GM19238 (cell line): ENCODE measurements around the gene UBAC2.

Source experiments
- DNase-seq: peaks from one replicate; pipeline ENCODE4 v3.0.0; 2011; ENCODE audit warnings: low spot score; ENCODE audit not compliant: insufficient read length

The UBAC2 gene

GRCh38 chr13:99294198-99294597 lies 93.5 kb downstream of the UBAC2 start:
- DNase-seq: no peak

DNA sequence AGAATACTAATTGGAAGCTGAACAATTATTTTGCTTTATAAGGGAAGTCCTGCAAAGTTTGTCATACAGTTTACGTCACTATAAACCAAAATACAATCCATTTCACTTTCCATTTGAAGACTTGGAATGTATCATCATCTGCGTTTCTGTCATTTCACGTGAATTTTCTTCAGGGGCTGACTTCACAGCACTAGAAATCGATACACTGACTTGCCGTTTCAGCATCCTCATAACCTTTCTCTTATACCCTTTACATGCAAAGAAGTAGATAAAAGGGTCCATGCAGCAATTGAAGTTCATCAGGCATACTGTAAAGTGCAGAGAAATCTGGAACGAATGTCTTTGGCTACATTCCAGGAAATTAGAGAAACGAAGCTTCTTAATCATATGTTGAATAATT lies 94.3 kb downstream of the UBAC2 start:
- DNase-seq: no peak

DNA sequence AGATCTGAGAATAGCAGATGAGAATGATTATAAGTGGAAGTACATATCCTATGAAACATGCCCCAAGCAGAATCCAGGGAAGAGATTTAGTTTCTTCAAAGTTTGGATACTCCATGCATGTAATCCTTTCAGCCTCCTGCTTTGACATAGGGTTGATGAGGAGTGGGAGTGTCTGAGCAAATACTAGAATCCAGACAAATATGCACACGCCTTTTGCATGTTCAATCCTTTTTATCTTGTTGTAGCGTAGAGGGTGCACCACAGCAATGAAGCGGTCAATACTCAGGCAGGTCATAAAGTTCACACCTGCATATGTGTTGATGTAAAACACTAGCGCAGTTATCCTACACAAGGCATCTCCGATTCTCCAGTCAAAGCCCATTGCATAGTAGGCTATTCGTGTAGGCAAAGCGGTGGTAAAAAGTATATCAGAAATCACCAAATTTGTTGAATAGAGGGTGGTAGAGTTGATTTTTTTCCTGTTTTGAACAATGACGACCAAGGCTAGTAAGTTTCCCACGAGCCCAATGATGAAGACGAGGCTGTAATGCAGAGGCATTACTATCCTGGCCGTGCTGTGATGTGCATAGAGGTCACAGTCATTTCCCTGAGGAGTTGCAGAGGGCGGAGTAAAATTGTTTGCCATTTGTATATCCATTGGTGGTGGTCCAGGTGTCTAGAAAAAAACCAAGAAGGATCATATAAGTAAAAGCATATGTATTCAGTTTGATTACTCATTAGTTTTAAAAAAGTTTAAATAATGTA lies 95.0 kb downstream of the UBAC2 start:
- DNase-seq: no peak

DNA sequence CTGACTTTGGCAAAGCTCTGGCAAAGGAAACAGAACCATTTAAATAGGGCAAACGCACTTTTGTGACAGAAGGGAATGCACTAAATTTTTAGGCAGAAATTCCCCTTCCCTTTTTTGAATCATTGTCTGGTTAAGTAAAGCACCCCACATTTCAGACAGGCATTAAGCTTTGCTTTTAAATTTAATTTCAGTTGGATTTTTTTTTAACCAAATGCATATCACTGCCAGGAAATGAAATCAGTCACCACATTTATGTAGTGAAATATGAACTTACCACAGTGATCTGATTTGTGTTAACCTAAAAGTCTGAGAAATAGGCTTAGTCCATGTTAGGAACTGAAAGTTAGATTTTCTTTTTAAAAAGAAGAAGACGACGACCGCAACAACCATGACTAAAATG lies 95.7 kb downstream of the UBAC2 start:
- DNase-seq: no peak

DNA sequence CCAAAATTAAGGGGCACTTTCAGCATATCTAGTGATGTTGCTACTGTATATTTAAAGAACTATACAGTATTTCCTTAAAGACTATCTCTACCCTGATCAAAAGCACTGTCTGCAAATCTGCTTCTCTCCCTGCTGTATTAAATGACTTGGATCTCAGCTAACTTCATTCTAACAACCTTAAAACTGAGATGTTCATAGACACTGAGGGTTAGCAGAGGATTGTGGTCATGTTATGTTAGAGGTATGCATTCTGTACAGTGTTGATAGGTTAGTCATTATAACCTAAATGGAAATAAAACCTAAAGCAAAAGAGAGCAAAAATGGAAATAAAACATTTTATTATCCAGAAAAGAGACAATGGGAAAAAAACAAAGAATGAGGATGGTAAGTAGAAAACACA lies 96.7 kb downstream of the UBAC2 start:
- no peak for DNase-seq

GRCh38 chr13:99298056-99298455 lies 97.4 kb downstream of the UBAC2 start:
- no peak for DNase-seq

- no peak for DNase-seq
These were observed 98.7 kb downstream of the UBAC2 start for GRCh38 chr13:99299256-99299919.

- no peak for DNase-seq
These were observed 99.3 kb downstream of the UBAC2 start for GRCh38 chr13:99299920-99300341.

DNA sequence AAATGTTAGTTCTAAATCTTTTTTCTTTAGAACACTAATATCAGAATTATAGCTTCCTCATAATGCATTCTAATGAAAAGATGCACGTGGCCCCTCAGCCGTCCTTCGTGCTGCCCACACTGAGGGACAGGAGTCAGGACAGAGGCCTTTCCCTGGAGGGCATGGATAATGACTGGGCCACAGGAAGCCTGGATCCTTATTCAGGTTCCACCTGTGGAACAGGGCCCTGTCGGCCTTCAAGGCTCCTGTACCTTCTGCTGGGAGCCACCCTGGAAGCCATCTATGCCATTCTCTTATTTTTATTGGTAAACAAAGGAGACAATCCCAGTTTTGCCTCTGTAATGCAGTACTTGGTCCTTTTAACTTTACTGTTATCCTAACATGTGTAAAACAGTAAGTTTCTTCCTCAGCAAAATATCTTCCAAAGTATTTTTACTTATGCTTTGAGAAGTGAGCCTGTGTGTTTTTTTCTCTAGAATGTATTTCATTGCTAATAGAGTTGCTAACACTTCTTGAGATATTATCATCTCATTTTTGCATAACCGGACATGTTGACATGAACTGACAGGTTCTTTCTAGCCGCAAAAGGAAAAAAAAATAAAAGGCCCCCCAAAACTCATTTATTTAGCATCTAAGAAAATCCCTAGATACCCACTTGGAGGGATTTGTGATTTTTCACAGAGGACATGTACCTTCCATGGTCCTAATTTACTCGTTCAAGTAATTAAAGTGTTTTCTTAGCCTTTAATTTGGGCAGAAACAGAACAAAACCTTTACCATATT lies 100.6 kb downstream of the UBAC2 start:
- no peak for DNase-seq

GRCh38 chr13:99301913-99302636 lies 101.4 kb downstream of the UBAC2 start:
- no peak for DNase-seq

DNA sequence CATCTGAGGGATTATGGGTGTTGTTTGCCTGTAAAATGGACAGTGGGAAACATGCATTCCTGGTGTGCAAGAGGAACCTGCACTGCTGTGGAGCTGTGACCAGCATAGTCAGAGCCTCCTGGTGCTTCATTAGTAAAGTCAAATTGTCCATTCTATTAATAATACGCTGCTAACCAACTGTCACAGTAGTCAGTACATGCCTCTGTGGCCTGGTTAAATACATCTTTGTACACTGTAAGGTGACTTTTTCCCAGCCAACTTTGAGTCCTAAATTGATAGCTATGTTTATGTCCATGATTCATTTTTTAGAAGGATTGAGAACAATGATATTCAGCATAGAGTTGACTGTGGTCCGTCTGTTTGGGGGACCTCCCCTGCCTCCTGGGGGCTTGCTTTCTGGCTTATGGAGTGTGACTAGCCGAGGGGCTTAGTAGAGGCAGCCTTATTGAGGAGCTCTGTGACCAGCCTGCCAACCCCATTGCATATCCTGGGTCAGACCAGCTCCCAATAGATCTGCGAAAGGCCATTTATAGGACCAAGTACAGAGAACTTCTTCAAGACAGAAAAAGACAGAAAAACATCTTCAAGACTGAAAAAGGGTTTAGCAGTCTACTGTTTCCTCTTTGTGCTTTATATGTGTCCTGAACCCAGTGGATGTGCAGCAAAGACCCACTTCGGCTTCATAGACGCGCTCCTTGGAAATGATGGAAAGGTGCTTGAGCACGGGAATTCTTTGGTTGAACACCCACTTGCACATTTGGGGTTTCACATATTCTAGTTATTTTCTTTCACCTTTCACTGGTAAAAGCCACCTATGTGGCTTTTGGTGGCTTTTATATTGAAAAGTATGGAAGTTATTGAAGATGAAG lies 102.2 kb downstream of the UBAC2 start:
- no peak for DNase-seq

DNA sequence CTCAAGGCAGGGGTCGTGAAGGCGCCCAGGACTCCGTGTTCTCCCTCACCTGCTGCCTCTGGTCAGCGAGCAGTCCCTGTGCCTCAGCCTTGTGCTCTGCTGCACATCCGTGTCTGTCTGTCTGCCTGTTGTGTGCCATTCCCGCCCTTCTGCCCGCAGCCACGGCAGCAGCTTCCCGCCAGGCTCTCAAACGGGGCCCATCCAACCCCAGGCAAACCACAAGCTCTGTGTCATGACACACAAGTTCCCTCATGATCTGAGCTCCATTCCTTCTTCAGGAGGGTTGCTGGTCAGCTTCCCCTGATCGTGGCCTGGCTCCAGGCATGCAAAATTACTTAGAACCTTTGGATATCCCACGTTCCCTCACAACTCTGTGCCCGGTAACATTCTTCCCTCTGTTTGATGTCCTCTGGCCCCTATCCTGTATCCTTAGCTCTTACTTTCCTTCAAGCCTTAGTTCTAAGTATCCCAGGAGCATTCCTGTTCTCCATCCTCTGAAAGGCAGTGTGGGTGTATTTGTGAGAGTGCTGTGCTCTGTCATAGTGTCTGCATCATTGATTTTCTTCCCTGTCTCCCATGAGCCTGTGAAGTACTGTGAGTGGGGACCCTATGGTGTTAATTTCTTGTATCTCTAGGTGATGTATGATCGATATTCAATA lies 103.3 kb downstream of the UBAC2 start:
- no peak for DNase-seq

DNA sequence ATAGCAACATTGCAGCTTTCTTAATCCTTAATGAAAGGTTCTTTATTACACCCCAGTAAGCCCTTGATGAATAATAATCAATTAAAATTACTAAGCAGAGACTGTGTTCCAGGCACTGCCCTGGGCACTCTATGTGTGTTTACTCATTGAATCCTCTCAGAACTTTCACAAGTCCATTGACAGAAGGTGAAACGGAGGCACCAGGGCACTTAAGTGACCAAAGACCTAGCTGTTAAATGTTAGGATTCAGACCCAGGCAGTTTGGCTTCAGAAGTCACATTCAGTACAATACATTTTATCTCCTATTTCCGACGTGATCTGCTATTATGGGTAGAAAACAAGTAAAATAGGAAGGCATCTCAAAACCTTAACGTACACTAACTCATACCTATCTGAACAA lies 103.9 kb downstream of the UBAC2 start:
- no peak for DNase-seq

- DNase-seq: no peak
These were observed 104.5 kb downstream of the UBAC2 start for GRCh38 chr13:99305158-99305557.

GRCh38 chr13:99305566-99305965 lies 104.9 kb downstream of the UBAC2 start:
- DNase-seq: no peak

DNA sequence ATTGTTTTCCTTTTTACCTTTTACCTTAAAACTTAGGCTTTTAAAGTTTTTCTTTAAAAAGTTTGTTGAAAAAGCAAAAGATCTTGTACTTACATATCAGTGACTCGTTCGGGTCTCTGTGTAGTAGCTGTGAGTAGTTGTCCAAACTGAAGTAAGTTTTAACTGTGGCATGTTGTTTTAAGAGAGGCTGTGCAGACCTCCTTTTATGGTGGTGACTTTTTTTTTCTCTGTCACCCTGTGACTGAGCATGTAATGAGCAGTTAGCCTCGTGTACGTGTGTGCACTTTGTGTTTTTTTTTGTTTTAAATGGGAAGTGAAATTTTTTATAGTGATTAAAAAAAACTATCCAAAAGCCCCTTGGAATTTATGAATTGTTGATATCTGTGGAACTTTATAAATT lies 106.6 kb downstream of the UBAC2 start, which contains the start of gene GPR183:
Gene GPR183, minus strand, starts transcription at position 153 of the 400 bp plus-strand sequence. CDS start 11,254 bp downstream, outside the sequence.
- no peak for DNase-seq

- DNase-seq: no peak
These were observed 107.1 kb downstream of the UBAC2 start for GRCh38 chr13:99307648-99308339.

DNA sequence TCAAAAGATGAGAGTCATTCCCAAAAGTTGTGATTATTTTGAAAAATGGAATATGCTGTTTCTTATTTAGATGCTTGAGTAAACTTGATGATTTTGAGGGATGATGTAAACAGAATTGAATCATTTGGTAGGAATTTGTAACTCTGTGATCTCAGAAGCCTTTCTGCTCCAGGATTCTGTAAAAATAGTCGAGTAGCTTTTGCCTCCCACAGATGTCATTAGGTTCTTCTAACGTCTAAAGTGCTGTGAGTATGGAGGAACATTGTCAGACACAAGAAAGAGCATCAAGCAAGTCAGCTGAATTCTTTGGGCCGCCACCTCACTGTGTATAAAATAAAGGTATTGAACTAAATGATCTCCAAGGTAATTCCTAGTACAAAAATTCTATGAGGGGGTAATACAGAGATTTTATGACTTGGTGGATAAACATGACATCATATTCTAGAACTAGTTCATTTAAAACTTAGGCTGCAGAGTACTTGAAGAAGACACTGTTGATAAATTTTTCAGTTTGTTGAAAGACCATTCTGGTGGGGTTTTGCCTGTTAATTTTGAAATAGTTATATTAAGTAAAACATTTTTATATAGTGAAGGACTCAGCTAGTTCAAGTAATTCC lies 107.9 kb downstream of the UBAC2 start:
- no peak for DNase-seq
